Neural progenitor cell (in vitro differentiated cells): Measurements from ENCODE around the gene EZH1. TPM values are rescaled to one million over a fixed set of nuclear protein-coding genes. Genes with fewer than 3 reads are reported as not detected.

Experiments
- DNase-seq: peaks from one replicate; pipeline ENCODE4 v3.0.0-alpha.2; 2016; ENCODE audit warnings: low spot score
- H2AFZ ChIP-seq: fragments of 200-600 bp; sonication (generic); replicated peaks from 2 replicates; pipeline ENCODE4 v1.6.1; 2016; ENCODE audit warnings: antibody characterized with exemption
- H3F3A ChIP-seq: fragments of 200-600 bp; sonication (generic); 2 replicates; pipeline ENCODE4 v1.6.1; 2016; ENCODE audit warnings: antibody characterized with exemption, low read depth
- H3K27ac ChIP-seq: fragments of 200-600 bp; sonication (generic); 2 replicates; pipeline ENCODE4 v1.5.1; 2016; ENCODE audit warnings: mild to moderate bottlenecking
- H3K27me3 ChIP-seq: fragments of 200-600 bp; sonication (generic); 2 replicates; pipeline ENCODE4 v1.6.1; 2016; ENCODE audit warnings: mild to moderate bottlenecking, moderate library complexity
- H3K36me3 ChIP-seq: fragments of 200-600 bp; sonication (generic); 2 replicates; pipeline ENCODE4 v1.5.1; 2016
- H3K4me1 ChIP-seq: fragments of 200-600 bp; sonication (generic); 2 replicates; pipeline ENCODE4 v1.6.1; 2016; ENCODE audit warnings: mixed run types
- H3K4me2 ChIP-seq: fragments of 200-600 bp; sonication (generic); 2 replicates; pipeline ENCODE4 v1.6.1; 2016
- H3K4me3 ChIP-seq: fragments of 200-600 bp; sonication (generic); 2 replicates; pipeline ENCODE4 v1.5.1; 2016
- H3K79me2 ChIP-seq: fragments of 200-600 bp; sonication (generic); 2 replicates; pipeline ENCODE4 v1.6.1; 2016; ENCODE audit warnings: low read depth
- H3K9ac ChIP-seq: fragments of 200-600 bp; sonication (generic); 2 replicates; pipeline ENCODE4 v1.6.1; 2016
- H3K9me3 ChIP-seq: fragments of 200-600 bp; sonication (generic); 2 replicates; pipeline ENCODE4 v1.5.1; 2016; ENCODE audit warnings: low read depth
- H4K20me1 ChIP-seq: fragments of 200-600 bp; sonication (generic); 2 replicates; pipeline ENCODE4 v1.6.1; 2016; ENCODE audit warnings: low read depth
- H3K27ac Mint-ChIP-seq: 3 replicates; pipeline ENCODE4 v1.8.0; 2021; ENCODE audit warnings: mixed read lengths
- H3K27me3 Mint-ChIP-seq: 2 replicates; pipeline ENCODE4 v1.8.0; 2022; ENCODE audit warnings: low read depth, mild to moderate bottlenecking, inconsistent platforms, moderate library complexity, mixed read lengths; ENCODE audit not compliant: insufficient read depth
- H3K36me3 Mint-ChIP-seq: 3 replicates; pipeline ENCODE4 v1.8.0; 2021; ENCODE audit warnings: mixed read lengths
- H3K4me1 Mint-ChIP-seq: 3 replicates; pipeline ENCODE4 v1.8.0; 2021; ENCODE audit warnings: mixed read lengths
- H3K4me3 Mint-ChIP-seq: 3 replicates; pipeline ENCODE4 v1.8.0; 2021; ENCODE audit warnings: mild to moderate bottlenecking, moderate library complexity, mixed read lengths
- H3K9me3 Mint-ChIP-seq: 3 replicates; pipeline ENCODE4 v1.8.0; 2020; ENCODE audit warnings: mixed read lengths
- CTCF ChIP-seq: fragments of 200-600 bp; sonication (generic); IDR thresholded peaks from 2 replicates; pipeline ENCODE4 v1.5.1; 2017; ENCODE audit warnings: antibody characterized with exemption, mild to moderate bottlenecking
- EZH2 ChIP-seq: fragments of 200-600 bp; sonication (generic); IDR thresholded peaks from 2 replicates; pipeline ENCODE4 v1.6.1; 2017; ENCODE audit warnings: antibody characterized with exemption, mild to moderate bottlenecking, moderate library complexity
- EZH2phosphoT487 ChIP-seq: fragments of 200-600 bp; sonication (generic); IDR thresholded peaks from 2 replicates; pipeline ENCODE4 v1.6.1; 2017; ENCODE audit warnings: antibody characterized with exemption
- microRNA-seq: library from miRNA; unstranded; fragments of <30 nt; microRNA quantifications from one replicate; pipeline ENCODE4, GENCODE V29; 2016
- small RNA-seq: library from RNA; depleted of rRNA; stranded (forward); fragments of <200 nt; gene quantifications from one replicate; pipeline ENCODE3, GENCODE V24; 2015
- total RNA-seq: library from RNA; depleted of rRNA; stranded (reverse); fragments of >200 nt; gene quantifications from 2 replicates; pipeline ENCODE4 v1.2.3, GENCODE V29; 2015; ENCODE audit warnings: low replicate concordance

EZH1 gene
- total RNA-seq, 1 donor from 2014 or later, result 48.5 TPM

GRCh38 chr17:42651392-42651791 is 93.4 kb downstream of the EZH1 start:
- H3K36me3 ChIP-seq, result no peaks in the 10 kb centered on the region
- H3K4me1 ChIP-seq, result peaks cover 10% of the 10 kb centered on the region
- DNase-seq, result no peak
- H3K27ac Mint-ChIP-seq, result no peak overlapping the region
- H3K9me3 Mint-ChIP-seq, result peaks cover 2% of the 10 kb centered on the region
- no peak overlapping the region for H3K9ac ChIP-seq
- no peaks in the 10 kb centered on the region for H3K9me3 ChIP-seq
- H3K4me3 ChIP-seq, result no peak overlapping the region
- peaks cover 5% of the 10 kb centered on the region for H3K27me3 Mint-ChIP-seq
- H3K27me3 ChIP-seq, result no peaks in the 10 kb centered on the region
- H2AFZ ChIP-seq, result no peak overlapping the region
- TF ChIP-seq EZH2phosphoT487, result no peak
- no peak for TF ChIP-seq EZH2
- TF ChIP-seq CTCF, result no peak
- no peak overlapping the region for H3K4me3 Mint-ChIP-seq
- no peaks in the 10 kb centered on the region for H4K20me1 ChIP-seq
- H3F3A ChIP-seq, result peaks cover 14% of the 10 kb centered on the region
- no peak overlapping the region for H3K4me2 ChIP-seq
- H3K4me1 Mint-ChIP-seq, result peaks cover 6% of the 10 kb centered on the region
- H3K27ac ChIP-seq, result no peak overlapping the region
- H3K79me2 ChIP-seq, result no peaks in the 10 kb centered on the region
- no peaks in the 10 kb centered on the region for H3K36me3 Mint-ChIP-seq

Small RNA genes within 50 kb of the gene (microRNA-seq; reads per million reads assigned to microRNA genes)
- gene MIR6780A, result not detected

Small RNA genes within 50 kb of the gene (small RNA-seq; reads per million reads assigned to genes)
- gene HMGN2P15 (not detected), gene MIR6780A (not detected)

Other genes starting within 250 kb of the EZH1 start
- 6.2 and 24.7 TPM in 2 replicates for gene NAGLU, start 208.8 kb downstream of the EZH1 start, total RNA-seq
- gene HSD17B1, start 192.1 kb downstream of the EZH1 start, total RNA-seq, result 2.2 and 2.6 TPM in 2 replicates
- gene COASY, start 182.9 kb downstream of the EZH1 start, total RNA-seq, result 6.1 and 21.6 TPM in 2 replicates
- gene MLX, start 177.9 kb downstream of the EZH1 start, total RNA-seq, result 15.8 and 21.3 TPM in 2 replicates
- 22.8 and 23.7 TPM in 2 replicates for gene PSMC3IP, start 167.3 kb downstream of the EZH1 start, total RNA-seq
- 23.6 and 38.3 TPM in 2 replicates for gene RETREG3, start 135.7 kb downstream of the EZH1 start, total RNA-seq
- 45.7 and 74.9 TPM in 2 replicates for gene TUBG1, start 135.4 kb downstream of the EZH1 start, total RNA-seq
- 12.8 and 19.6 TPM in 2 replicates for gene TUBG2, start 85.8 kb downstream of the EZH1 start, total RNA-seq
- 3.4 and 22.8 TPM in 2 replicates for gene PLEKHH3, start 68.0 kb downstream of the EZH1 start, total RNA-seq
- gene CCR10, start 63.2 kb downstream of the EZH1 start, total RNA-seq, result 1.6 TPM in 1 of 2 replicates, not detected in the other
- 15.1 and 29.7 TPM in 2 replicates for gene CNTNAP1, start 62.5 kb downstream of the EZH1 start, total RNA-seq
- 0.51 and 5.8 TPM in 2 replicates for gene RAMP2, start 16.2 kb upstream of the EZH1 start, total RNA-seq
- 77.5 and 114 TPM in 2 replicates for gene VPS25, start 28.4 kb upstream of the EZH1 start, total RNA-seq
- 0.12 TPM in 1 of 2 replicates, not detected in the other for gene WNK4, start 35.6 kb upstream of the EZH1 start, total RNA-seq
- gene COA3, start 53.7 kb upstream of the EZH1 start, total RNA-seq, result 61.2 and 74.5 TPM in 2 replicates
- gene CNTD1, start 53.8 kb upstream of the EZH1 start, total RNA-seq, result 0.06 TPM in 1 of 2 replicates, not detected in the other
- 42.1 and 54.3 TPM in 2 replicates for gene BECN1, start 79.2 kb upstream of the EZH1 start, total RNA-seq
- gene PSME3, start 88.4 kb upstream of the EZH1 start, total RNA-seq, result 106 and 108 TPM in 2 replicates
- 1.2 and 2.1 TPM in 2 replicates for gene AOC2, start 99.5 kb upstream of the EZH1 start, total RNA-seq
- gene AOC3, start 106.2 kb upstream of the EZH1 start, total RNA-seq, result 0.90 TPM in 1 of 2 replicates, not detected in the other
- not detected in 2 replicates for gene G6PC1, start 155.8 kb upstream of the EZH1 start, total RNA-seq
- 23.7 and 36.5 TPM in 2 replicates for gene AARSD1, start 219.4 kb upstream of the EZH1 start, total RNA-seq
- 2.6 and 7.7 TPM in 2 replicates for gene PTGES3L, start 235.0 kb upstream of the EZH1 start, total RNA-seq
- 11.4 and 12.6 TPM in 2 replicates for gene RUNDC1, start 235.5 kb upstream of the EZH1 start, total RNA-seq